HG02798 (cell line): ENCODE results near the gene MRPL55.
A peak's percentile ranks its signal among the peaks of the same experiment; 100 is the strongest.

ENCODE experiments used
- ATAC-seq: cut with Tn5 transposase; IDR thresholded peaks from one replicate; pipeline ENCODE4 v1.9.1; 2021; ENCODE audit warnings: mild to moderate bottlenecking; ENCODE audit not compliant: unreplicated experiment, poor library complexity

MRPL55 gene

GRCh38 chr1:228148196-228148861 is 39.2 kb upstream of the MRPL55 start:
- ATAC-seq: no peak

- no peak for ATAC-seq
These were observed 38.7 kb upstream of the MRPL55 start for GRCh38 chr1:228147768-228148167.

DNA sequence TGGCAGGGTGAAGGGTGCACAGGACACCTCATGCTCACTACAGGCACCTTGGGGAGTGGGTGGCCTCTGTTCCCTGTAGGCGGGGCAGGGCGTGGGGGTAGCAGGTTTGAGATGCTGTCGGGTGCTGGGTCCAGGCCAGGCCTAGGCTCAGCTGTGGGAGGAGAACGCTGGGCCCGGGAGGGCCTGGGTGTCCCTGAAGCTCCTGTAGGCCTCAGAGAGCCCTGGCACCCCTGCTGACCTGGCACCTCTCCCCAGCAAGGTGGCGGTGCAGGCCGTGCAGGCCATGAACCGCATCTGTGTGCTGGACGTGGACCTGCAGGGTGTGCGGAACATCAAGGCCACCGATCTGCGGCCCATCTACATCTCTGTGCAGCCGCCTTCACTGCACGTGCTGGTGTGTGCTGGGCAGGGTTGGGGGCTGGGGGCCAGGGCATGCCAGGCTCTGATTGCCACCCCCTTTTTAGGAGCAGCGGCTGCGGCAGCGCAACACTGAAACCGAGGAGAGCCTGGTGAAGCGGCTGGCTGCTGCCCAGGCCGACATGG is 38.1 kb upstream of the MRPL55 start:
- no peak for ATAC-seq

- ATAC-seq: no peak
These were observed 37.5 kb upstream of the MRPL55 start for GRCh38 chr1:228146417-228147150.

GRCh38 chr1:228145463-228146416 is 36.6 kb upstream of the MRPL55 start:
- ATAC-seq: no peak

GRCh38 chr1:228144993-228145343 is 35.9 kb upstream of the MRPL55 start:
- ATAC-seq: no peak

GRCh38 chr1:228144193-228144992 is 35.3 kb upstream of the MRPL55 start:
- ATAC-seq: no peak

GRCh38 chr1:228143480-228144192 is 34.5 kb upstream of the MRPL55 start:
- ATAC-seq: no peak

DNA sequence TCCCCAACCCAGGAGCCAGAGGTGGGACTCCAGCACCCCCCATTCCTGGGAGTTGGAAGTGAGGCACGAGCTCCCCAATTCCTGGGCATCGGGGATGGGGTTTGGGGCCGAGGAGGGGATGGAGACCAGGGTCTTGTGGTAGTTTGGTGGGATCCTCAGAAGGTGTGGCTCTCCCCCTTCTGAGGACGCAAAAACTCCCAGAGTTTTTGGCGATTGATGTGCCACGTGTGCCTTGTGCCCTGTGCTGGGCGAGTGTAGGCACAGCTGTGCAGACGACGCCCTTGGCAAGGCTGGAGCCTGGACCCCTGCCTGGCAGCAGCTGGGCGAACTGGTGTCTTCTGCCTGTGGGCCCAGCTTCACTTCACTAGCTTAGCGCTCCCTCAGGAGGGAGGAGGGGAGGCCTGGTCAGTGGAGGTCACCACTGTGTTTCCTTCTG is 33.6 kb upstream of the MRPL55 start:
- ATAC-seq: no peak

DNA sequence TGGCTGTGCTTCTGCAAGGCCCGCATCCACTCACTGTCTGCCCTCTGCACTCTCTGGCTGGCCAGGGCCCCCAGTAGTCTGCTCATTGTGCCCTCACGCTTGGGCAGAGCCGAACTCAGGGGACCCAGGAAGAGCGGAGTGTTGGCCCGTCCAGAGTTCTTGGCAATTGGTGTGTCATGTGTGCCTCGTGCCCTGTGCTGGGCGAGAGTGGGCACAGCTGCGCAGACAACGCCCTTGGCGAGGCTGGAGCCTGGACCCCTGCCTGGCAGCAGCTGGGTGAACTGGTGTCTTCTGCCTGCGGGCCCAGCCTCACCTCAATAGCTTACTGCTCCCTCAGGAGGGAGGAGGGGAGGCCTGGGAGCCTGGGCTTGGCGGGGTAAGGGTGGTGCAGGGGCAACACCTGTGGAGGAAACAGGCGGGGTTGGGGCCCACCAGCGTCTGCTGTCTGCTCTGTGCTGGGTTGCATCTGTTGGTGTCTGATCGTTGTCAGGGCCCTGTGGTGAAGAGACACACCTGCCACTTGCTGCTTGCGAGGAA is 33.1 kb upstream of the MRPL55 start:
- no peak for ATAC-seq

GRCh38 chr1:228141226-228142044 is 32.3 kb upstream of the MRPL55 start:
- ATAC-seq: no peak

GRCh38 chr1:228140724-228141225 is 31.7 kb upstream of the MRPL55 start:
- ATAC-seq: no peak

GRCh38 chr1:228139931-228140723 is 31.0 kb upstream of the MRPL55 start, which contains the start of gene GUK1:
TSS of gene GUK1 (plus strand) at chr1:228140279. CDS start at chr1:228140303, 24 bp downstream.
- peak; percentile 93 for ATAC-seq

DNA sequence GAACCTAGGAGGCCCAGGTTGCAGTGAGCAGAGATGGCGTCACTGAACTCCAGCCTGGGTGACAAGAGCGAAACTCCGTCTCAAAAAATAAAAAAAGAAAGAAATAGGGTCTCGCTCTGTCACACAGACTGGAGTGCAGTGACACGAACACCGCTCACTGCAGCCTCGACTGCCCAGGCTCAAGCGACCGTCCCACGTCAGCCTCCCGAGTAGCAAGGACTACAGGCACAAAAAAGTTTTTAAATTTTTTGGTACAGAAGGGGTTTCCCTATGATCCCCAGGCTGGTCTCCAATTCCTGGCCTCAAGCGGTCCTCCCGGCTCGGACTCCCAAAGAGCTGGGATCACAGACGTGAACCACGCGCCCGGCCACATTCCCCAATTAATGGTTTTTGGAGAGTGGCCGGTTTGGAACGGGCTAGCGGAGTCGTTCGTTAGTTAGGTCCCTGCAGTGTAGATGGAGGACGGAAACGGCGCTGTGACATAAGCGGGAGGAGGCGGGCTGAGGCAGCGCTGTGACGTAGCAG is 30.4 kb upstream of the MRPL55 start:
- ATAC-seq: no peak

DNA sequence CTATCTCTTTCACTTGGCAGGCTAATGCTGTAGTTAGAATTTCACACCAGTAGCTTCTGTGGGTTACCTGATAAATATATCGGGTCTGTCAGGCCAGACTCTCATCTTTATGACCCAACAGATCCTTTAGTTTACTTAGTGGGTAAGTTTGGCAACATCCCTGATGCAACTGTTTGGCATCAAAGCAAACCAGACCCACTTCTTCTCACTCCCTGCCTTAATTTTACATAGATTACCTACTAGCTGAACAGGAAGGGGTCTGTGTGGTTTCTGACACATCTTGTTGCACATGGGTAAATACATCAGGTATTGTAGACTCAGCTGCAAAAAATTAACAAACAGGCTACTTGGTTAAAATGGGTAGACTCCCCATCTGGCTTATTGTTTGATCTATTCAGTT is 27.8 kb upstream of the MRPL55 start:
- ATAC-seq: no peak

DNA sequence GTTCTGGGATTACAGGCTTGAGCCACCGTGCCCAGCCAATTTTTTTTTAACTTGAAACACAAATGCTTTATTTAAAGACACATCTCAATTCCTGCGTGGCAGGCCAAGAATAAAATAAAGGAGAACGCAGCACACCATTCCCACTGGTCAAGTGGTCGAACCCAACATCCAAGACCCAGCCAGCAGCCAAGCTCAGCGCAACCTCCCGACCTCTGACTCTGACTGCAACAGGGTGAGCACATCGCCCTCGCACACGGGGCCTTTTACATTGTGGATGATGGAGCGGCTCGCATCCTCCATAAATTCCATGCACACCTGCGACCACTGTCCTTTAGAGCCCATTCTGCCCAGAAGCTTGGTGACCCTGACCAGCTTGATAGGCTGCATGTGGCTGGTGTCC is 25.5 kb upstream of the MRPL55 start:
- no peak for ATAC-seq

DNA sequence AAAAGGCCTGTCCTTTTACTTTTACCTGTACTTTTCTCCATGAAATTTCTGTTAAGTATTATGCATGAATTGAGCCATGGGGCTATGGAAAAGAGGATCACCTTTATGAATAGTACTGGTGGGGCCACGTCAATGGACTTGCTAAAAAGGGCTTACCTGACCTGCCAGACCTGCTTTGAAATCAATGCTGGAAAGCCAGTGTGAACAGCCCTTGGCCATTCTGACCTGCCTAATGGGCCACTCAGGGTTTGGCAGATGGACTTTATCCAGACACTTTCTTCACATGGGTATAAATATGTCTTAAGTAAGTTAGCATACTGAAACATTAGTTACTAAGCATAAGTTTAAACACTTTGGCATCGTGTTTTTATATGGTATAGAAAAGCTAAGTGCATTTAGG is 22.7 kb upstream of the MRPL55 start:
- ATAC-seq: no peak
